H9 (cell line): ENCODE data around the gene TIAL1. TPM values are rescaled to one million over a fixed set of nuclear protein-coding genes. Genes with fewer than 3 reads are reported as not detected.

Experiments
- DNase-seq: peaks from one replicate; pipeline ENCODE4 v3.0.0-alpha.2; 2017
- H2AFZ ChIP-seq: one replicate; pipeline ENCODE4 v1.6.1; 2013; ENCODE audit warnings: mild to moderate bottlenecking, low read length, control low read depth, moderate library complexity
- H2AK5ac ChIP-seq: 2 replicates; pipeline ENCODE4 v1.6.1; 2013; ENCODE audit warnings: low read length, control low read depth, mixed read lengths; ENCODE audit not compliant: insufficient read length
- H2BK120ac ChIP-seq: one replicate; pipeline ENCODE4 v1.6.1; 2013; ENCODE audit warnings: low read depth, mild to moderate bottlenecking, low read length, control low read depth, inconsistent platforms; ENCODE audit not compliant: poor library complexity, severe bottlenecking
- H2BK12ac ChIP-seq: 2 replicates; pipeline ENCODE4 v1.6.1; 2013; ENCODE audit warnings: low read length, control low read depth, mixed read lengths, low read depth; ENCODE audit not compliant: insufficient read length
- H2BK15ac ChIP-seq: 2 replicates; pipeline ENCODE4 v1.6.1; 2013; ENCODE audit warnings: low read depth, low read length, control low read depth
- H2BK20ac ChIP-seq: one replicate; pipeline ENCODE4 v1.6.1; 2013; ENCODE audit warnings: low read depth, mild to moderate bottlenecking, low read length, control low read depth, inconsistent platforms; ENCODE audit not compliant: poor library complexity, severe bottlenecking
- H2BK5ac ChIP-seq: 2 replicates; pipeline ENCODE4 v1.6.1; 2013; ENCODE audit warnings: low read length, control low read depth, mixed read lengths; ENCODE audit not compliant: insufficient read length
- H3K14ac ChIP-seq: 2 replicates; pipeline ENCODE4 v1.6.1; 2013; ENCODE audit warnings: low read length, control low read depth; ENCODE audit not compliant: insufficient read depth
- H3K18ac ChIP-seq: 2 replicates; pipeline ENCODE4 v1.6.1; 2013; ENCODE audit warnings: low read depth, mild to moderate bottlenecking, mixed read lengths, low read length, control low read depth; ENCODE audit not compliant: insufficient read length
- H3K23ac ChIP-seq: 2 replicates; pipeline ENCODE4 v1.6.1; 2013; ENCODE audit warnings: low read length, control low read depth, mixed read lengths, low read depth; ENCODE audit not compliant: insufficient read length
- H3K23me2 ChIP-seq: 2 replicates; pipeline ENCODE4 v1.6.1; 2013; ENCODE audit warnings: low read depth, mild to moderate bottlenecking, mixed read lengths, low read length, control low read depth; ENCODE audit not compliant: insufficient read length, poor library complexity, severe bottlenecking
- H3K27ac ChIP-seq: 2 replicates; pipeline ENCODE4 v1.5.1; 2013; ENCODE audit warnings: low read length, control low read depth, mixed read lengths, low read depth; ENCODE audit not compliant: insufficient read length
- H3K27me3 ChIP-seq: 2 replicates; pipeline ENCODE4 v1.6.1; 2013; ENCODE audit warnings: low read length, control low read depth, inconsistent platforms; ENCODE audit not compliant: insufficient read depth
- H3K4ac ChIP-seq: 2 replicates; pipeline ENCODE4 v1.6.1; 2013; ENCODE audit warnings: low read depth, mild to moderate bottlenecking, control low read depth, inconsistent platforms, low read length, moderate library complexity
- H3K4me1 ChIP-seq: 2 replicates; pipeline ENCODE4 v1.6.1; 2013; ENCODE audit warnings: low read length, control low read depth, inconsistent platforms; ENCODE audit not compliant: insufficient read depth
- H3K4me2 ChIP-seq: 2 replicates; pipeline ENCODE4 v1.6.1; 2013; ENCODE audit warnings: low read length, control low read depth, mixed read lengths; ENCODE audit not compliant: insufficient read length, insufficient read depth
- H3K56ac ChIP-seq: 2 replicates; pipeline ENCODE4 v1.6.1; 2013; ENCODE audit warnings: low read depth, mild to moderate bottlenecking, mixed read lengths, low read length, control low read depth; ENCODE audit not compliant: insufficient read length
- H3K79me1 ChIP-seq: 2 replicates; pipeline ENCODE4 v1.6.1; 2013; ENCODE audit warnings: low read depth, mild to moderate bottlenecking, moderate library complexity, low read length, control low read depth, inconsistent platforms; ENCODE audit not compliant: insufficient read depth, poor library complexity, severe bottlenecking
- H3K79me2 ChIP-seq: 2 replicates; pipeline ENCODE4 v1.6.1; 2013; ENCODE audit warnings: low read length, control low read depth, inconsistent platforms; ENCODE audit not compliant: insufficient read depth
- H3K9ac ChIP-seq: 2 replicates; pipeline ENCODE4 v1.6.1; 2013; ENCODE audit warnings: low read length, control low read depth, mixed read lengths; ENCODE audit not compliant: insufficient read length; ENCODE audit errors: extremely low read depth
- H3K9me3 ChIP-seq: one replicate; pipeline ENCODE4 v1.6.1; 2013; ENCODE audit warnings: low read depth, low read length, inconsistent platforms; ENCODE audit not compliant: control insufficient read depth
- H3T11ph ChIP-seq: one replicate; pipeline ENCODE4 v1.6.1; 2013; ENCODE audit warnings: mild to moderate bottlenecking, low read length, control low read depth, inconsistent platforms
- H4K20me1 ChIP-seq: one replicate; pipeline ENCODE4 v1.6.1; 2013; ENCODE audit not compliant: control insufficient read depth, insufficient read length, insufficient read depth
- H4K5ac ChIP-seq: 2 replicates; pipeline ENCODE4 v1.6.1; 2013; ENCODE audit warnings: low read depth, mild to moderate bottlenecking, mixed read lengths, low read length, control low read depth; ENCODE audit not compliant: insufficient read length
- H4K8ac ChIP-seq: replicated peaks from 2 replicates; pipeline ENCODE4 v1.6.1; 2013; ENCODE audit warnings: low read length, control low read depth, mixed read lengths, low read depth; ENCODE audit not compliant: insufficient read length
- H4K91ac ChIP-seq: 2 replicates; pipeline ENCODE4 v1.6.1; 2013; ENCODE audit warnings: low read depth, mild to moderate bottlenecking, moderate library complexity, mixed read lengths, low read length, control low read depth; ENCODE audit not compliant: insufficient read length
- H3K27ac Mint-ChIP-seq, 3 experiments: 2 replicates in 2 of 3; 3 replicates in 1 of 3; pipeline ENCODE4 v1.8.0; 2020 to 2021; ENCODE audit warnings: mixed read lengths in 3 of 3, mild to moderate bottlenecking in 1 of 3, moderate library complexity in 1 of 3
- H3K27me3 Mint-ChIP-seq: 2 replicates; pipeline ENCODE4 v1.8.0; 2021; ENCODE audit warnings: low read depth, mild to moderate bottlenecking, moderate library complexity, mixed read lengths
- H3K36me3 Mint-ChIP-seq, 3 experiments: 2 replicates in 2 of 3; 3 replicates in 1 of 3; pipeline ENCODE4 v1.8.0; 2020 to 2021; ENCODE audit warnings: low read depth in 3 of 3, mixed read lengths in 3 of 3; ENCODE audit not compliant: insufficient read depth in 1 of 3
- H3K4me1 Mint-ChIP-seq, 2 experiments: 2 replicates each; pipeline ENCODE4 v1.8.0; 2020; ENCODE audit warnings: mixed read lengths in 2 of 2
- H3K4me3 Mint-ChIP-seq, 2 experiments: 2 replicates in 1 of 2; 3 replicates in 1 of 2; pipeline ENCODE4 v1.8.0; 2020 to 2021; ENCODE audit warnings: mild to moderate bottlenecking in 2 of 2, mixed read lengths in 2 of 2, moderate library complexity in 1 of 2
- H3K9me3 Mint-ChIP-seq, 2 experiments: 2 replicates in 1 of 2; 3 replicates in 1 of 2; pipeline ENCODE4 v1.8.0; 2020; ENCODE audit warnings: mild to moderate bottlenecking in 2 of 2, mixed read lengths in 2 of 2, moderate library complexity in 1 of 2
- CTCF ChIP-seq: fragments of 200-600 bp; sonication (generic); conservative IDR thresholded peaks from 3 replicates; pipeline ENCODE4 v1.8.0; 2021; ENCODE audit warnings: antibody characterized with exemption, mild to moderate bottlenecking
- WGBS: extraction: QIAGEN DNeasy Blood & Tissue Kit; methylation state at CpG from one replicate; pipeline ENCODE4 v1.1.7; 2013; ENCODE audit warnings: missing lambda C conversion rate, low lambda C conversion rate, mixed read lengths; ENCODE audit not compliant: insufficient read length; ENCODE audit errors: extremely low coverage; 5-methylcytosine and 5-hydroxymethylcytosine counted together
- total RNA-seq: library from RNA; stranded (reverse); gene quantifications from 2 replicates; pipeline ENCODE4 v1.2.1, GENCODE V29; 2021

Gene TIAL1
- total RNA-seq, 1 experiment from 2014 or later = 146 TPM

- Mint-ChIP-seq H3K4me3 (no peak overlapping the region), H3K36me3 (no peaks in the 10 kb centered on the region), H3K27ac (no peak overlapping the region), H3K4me1 (peaks cover 2 to 6% of the 10 kb centered on the region in 2 experiments), H3K9me3 (peaks cover 4 to 6% of the 10 kb centered on the region in 2 experiments; a peak in 2 of 5 replicates), H3K27me3 (peaks cover 1% of the 10 kb centered on the region; the same call in 1 of the 2 replicates)
- WGBS = no CpG with 5 or more reads among the region's 2 CpGs
- Histone ChIP-seq H4K8ac (no peak overlapping the region), H3T11ph (no peak overlapping the region), H3K18ac (no peak overlapping the region), H3K56ac (no peak overlapping the region), H3K4me1 (no peaks in the 10 kb centered on the region), H3K27me3 (no peaks in the 10 kb centered on the region), H3K4me2 (no peak overlapping the region), H4K5ac (no peak overlapping the region), H3K79me1 (no peaks in the 10 kb centered on the region), H3K23ac (no peak overlapping the region), H3K9me3 (no peaks in the 10 kb centered on the region), H3K9ac (no peak overlapping the region), H2BK5ac (no peak overlapping the region), H3K23me2 (no peaks in the 10 kb centered on the region), H2BK120ac (no peak overlapping the region), H2BK12ac (no peak overlapping the region), H3K4ac (no peak overlapping the region), H2BK20ac (no peak overlapping the region), H2AK5ac (no peak overlapping the region), H3K14ac (no peak overlapping the region), H3K79me2 (no peaks in the 10 kb centered on the region), H4K20me1 (no peaks in the 10 kb centered on the region), H2AFZ (no peak overlapping the region), H2BK15ac (no peak overlapping the region), H3K27ac (no peak overlapping the region), H4K91ac (no peak overlapping the region)
- no peak for DNase-seq
- no peak for TF ChIP-seq CTCF
Measured at GRCh38 chr10:119642556-119643111, 45.9 kb upstream of the TIAL1 start.
